ENCODE data around the gene BTBD9. TPM values are rescaled to one million over a fixed set of nuclear protein-coding genes. Genes with fewer than 3 reads are reported as not detected.

BTBD9 gene
- total RNA-seq, 2 donors from 2014 or later: 30.1 to 45.8 TPM

DNA sequence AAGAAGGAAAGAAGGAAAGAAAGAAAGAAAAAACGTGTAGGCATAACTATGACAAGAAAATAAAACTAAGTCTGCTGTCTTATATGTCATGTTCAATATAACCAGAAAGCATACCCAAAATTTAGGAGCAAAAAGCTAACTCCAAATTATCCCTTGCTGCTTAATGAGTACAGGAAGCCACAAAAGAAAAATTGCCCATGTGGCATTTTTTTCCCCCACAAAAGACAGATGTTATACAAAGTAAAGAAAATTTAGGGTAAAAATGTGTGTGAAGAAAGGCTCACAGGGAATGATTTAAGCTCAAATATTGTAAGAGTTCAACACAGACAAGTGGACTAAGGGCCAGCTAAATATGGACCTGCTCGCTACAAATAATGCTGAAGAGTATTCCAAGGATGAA lies 263.8 kb downstream of the BTBD9 start:
- no peak for ATAC-seq (ENCODE audit: insufficient number of reproducible peaks, low FRiP score, low read depth)
- no peak for DNase-seq (ENCODE audit: low spot score)
- no peaks in the 10 kb centered on the region for H3K9me3 ChIP-seq
- no peak overlapping the region for H3K27ac ChIP-seq
- no peaks in the 10 kb centered on the region for H3K36me3 ChIP-seq
- no peaks in the 10 kb centered on the region for H3K4me1 ChIP-seq (ENCODE audit: control insufficient read depth in 1 of 2, low read depth in 2 of 2)
- H3K27me3 ChIP-seq (replicated peaks; ENCODE audit: insufficient read depth): no peaks in the 10 kb centered on the region
- TF ChIP-seq, protein P1, sequence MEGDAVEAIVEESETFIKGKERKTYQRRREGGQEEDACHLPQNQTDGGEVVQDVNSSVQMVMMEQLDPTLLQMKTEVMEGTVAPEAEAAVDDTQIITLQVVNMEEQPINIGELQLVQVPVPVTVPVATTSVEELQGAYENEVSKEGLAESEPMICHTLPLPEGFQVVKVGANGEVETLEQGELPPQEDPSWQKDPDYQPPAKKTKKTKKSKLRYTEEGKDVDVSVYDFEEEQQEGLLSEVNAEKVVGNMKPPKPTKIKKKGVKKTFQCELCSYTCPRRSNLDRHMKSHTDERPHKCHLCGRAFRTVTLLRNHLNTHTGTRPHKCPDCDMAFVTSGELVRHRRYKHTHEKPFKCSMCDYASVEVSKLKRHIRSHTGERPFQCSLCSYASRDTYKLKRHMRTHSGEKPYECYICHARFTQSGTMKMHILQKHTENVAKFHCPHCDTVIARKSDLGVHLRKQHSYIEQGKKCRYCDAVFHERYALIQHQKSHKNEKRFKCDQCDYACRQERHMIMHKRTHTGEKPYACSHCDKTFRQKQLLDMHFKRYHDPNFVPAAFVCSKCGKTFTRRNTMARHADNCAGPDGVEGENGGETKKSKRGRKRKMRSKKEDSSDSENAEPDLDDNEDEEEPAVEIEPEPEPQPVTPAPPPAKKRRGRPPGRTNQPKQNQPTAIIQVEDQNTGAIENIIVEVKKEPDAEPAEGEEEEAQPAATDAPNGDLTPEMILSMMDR (IDR thresholded peaks at IDR 0.05): no peak
- no peak overlapping the region for H3K4me3 ChIP-seq

DNA sequence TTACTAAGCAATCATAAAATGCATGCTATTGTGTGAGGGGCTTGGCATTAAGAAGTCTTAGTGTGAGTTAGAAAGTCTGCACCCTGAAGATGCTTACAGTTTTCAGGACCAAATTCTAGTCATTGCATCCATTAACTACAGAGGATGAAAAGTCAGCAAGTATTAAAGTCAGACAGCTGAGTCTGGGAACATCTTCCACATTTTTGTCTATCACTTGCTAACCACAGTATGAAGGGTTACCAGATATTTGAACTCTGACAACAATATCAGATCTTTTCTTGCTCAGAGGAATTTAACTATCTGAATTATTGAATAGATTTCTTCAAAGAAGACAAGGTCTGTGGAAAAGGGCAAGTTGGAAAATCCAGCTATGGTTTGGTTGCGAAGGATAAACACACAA lies 264.4 kb downstream of the BTBD9 start:
- H3K27me3 ChIP-seq (replicated peaks; ENCODE audit: insufficient read depth): no peaks in the 10 kb centered on the region
- H3K4me1 ChIP-seq (ENCODE audit: control insufficient read depth in 1 of 2, low read depth in 2 of 2): no peaks in the 10 kb centered on the region
- no peaks in the 10 kb centered on the region for H3K9me3 ChIP-seq
- no peak overlapping the region for H3K4me3 ChIP-seq
- no peaks in the 10 kb centered on the region for H3K36me3 ChIP-seq
- TF ChIP-seq, protein P1 (IDR thresholded peaks at IDR 0.05): no peak
- ATAC-seq (ENCODE audit: insufficient number of reproducible peaks, low FRiP score, low read depth) (no peak), DNase-seq (ENCODE audit: low spot score) (no peak)
- H3K27ac ChIP-seq: no peak overlapping the region

DNA sequence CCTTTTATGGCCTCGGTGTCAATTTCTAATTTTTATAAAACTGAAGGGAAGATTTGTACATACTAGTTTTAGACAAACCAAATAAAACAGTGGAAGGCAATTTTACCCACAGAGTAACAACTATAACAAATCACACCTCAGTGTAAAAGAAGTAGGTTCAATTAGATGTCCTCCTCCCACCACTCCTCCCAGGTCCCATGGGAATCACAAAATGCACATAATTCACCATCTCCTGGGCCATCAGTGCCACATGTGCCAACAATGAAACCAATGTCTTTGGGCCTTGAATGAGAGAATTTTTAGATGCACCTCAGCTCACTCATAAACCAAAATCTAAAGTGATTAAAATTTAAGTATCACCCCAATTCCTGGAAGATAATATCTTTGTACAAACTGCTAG lies 267.8 kb downstream of the BTBD9 start:
- no peaks in the 10 kb centered on the region for H3K27me3 ChIP-seq (replicated peaks; ENCODE audit: insufficient read depth)
- H3K4me1 ChIP-seq (ENCODE audit: control insufficient read depth in 1 of 2, low read depth in 2 of 2): no peaks in the 10 kb centered on the region
- H3K9me3 ChIP-seq: no peaks in the 10 kb centered on the region
- TF ChIP-seq, protein P1 (IDR thresholded peaks at IDR 0.05): no peak
- ATAC-seq (ENCODE audit: insufficient number of reproducible peaks, low FRiP score, low read depth): no peak
- no peak overlapping the region for H3K4me3 ChIP-seq
- H3K27ac ChIP-seq: no peak overlapping the region
- H3K36me3 ChIP-seq: no peaks in the 10 kb centered on the region
- no peak for DNase-seq (ENCODE audit: low spot score)

DNA sequence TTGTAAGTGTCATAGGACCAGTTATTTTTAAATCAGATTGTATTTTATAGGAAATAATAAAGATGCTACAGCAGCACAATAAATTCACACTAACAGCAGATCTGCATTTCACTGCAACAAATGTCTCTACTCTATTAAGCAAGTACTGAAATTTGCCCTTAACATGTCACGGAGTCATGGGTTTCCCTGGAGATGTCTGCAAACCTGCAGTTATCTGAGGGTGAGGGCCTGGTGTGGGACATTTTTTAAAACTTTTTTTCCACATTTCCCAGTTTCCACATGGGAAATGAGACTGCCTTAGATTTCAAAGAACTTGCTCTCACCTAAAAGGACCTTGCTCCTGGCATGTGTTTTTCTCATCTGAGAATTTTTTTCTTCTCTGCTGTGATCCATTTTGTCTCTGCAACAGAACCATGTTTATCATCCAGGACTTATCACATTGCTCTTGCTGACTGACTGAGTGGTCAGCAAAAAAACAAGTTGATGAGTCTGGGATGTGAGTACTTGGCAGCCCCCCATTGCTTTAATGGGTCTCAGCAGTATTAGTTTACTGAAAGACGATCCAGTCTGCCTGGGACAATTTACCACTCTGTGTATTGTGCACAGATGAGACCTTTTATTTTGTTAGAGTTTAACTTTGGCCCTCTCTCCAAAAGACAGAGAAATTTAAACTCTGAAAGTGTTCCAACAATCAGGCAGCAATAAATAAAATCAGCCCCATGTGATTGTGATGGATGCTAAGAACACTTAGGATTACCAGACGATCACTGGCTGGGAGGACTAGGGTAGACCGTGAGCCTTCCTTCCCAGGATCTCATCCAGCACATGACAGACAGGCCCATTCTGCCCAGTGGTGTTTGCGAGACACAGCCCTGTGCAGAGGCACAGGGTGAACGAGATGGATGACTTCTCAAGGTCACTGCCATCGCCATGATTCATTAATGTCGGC lies 268.8 kb downstream of the BTBD9 start:
- Histone ChIP-seq H3K36me3 (no peaks in the 10 kb centered on the region), H3K9me3 (no peaks in the 10 kb centered on the region), H3K4me3 (no peak overlapping the region), H3K27me3 (replicated peaks; ENCODE audit: insufficient read depth) (no peaks in the 10 kb centered on the region), H3K4me1 (ENCODE audit: control insufficient read depth in 1 of 2, low read depth in 2 of 2) (no peaks in the 10 kb centered on the region), H3K27ac (no peak overlapping the region)
- no peak for ATAC-seq (ENCODE audit: insufficient number of reproducible peaks, low FRiP score, low read depth)
- DNase-seq (ENCODE audit: low spot score): no peak
- TF ChIP-seq, protein P1 (IDR thresholded peaks at IDR 0.05): no peak

DNA sequence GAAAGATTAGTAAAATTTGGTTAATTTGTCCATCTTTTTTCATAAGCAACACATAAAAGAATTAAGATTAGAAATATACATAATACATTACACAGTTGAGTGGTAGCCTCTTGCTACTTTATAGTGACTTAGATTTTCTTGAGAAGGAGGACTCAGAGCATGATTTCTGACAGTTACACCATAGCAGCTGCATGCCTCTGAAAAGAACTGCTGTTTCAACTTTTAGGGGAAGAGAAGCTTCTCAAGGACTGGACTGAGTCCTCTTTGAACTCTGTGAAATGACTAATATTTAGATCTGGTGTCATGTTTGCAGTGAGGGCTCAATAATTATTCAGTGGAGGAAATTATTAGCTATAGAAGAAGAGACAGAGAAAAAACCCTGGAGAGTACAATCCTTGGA lies 272.5 kb downstream of the BTBD9 start:
- Histone ChIP-seq H3K27ac (no peak overlapping the region), H3K27me3 (replicated peaks; ENCODE audit: insufficient read depth) (no peaks in the 10 kb centered on the region), H3K4me1 (ENCODE audit: control insufficient read depth in 1 of 2, low read depth in 2 of 2) (no peaks in the 10 kb centered on the region), H3K36me3 (no peaks in the 10 kb centered on the region), H3K9me3 (no peaks in the 10 kb centered on the region), H3K4me3 (no peak overlapping the region)
- DNase-seq (ENCODE audit: low spot score): no peak
- no peak for ATAC-seq (ENCODE audit: insufficient number of reproducible peaks, low FRiP score, low read depth)
- TF ChIP-seq, protein P1 (IDR thresholded peaks at IDR 0.05): no peak

All from thoracic aorta (tissue), 2 donors.